ENCODE results near the gene ZBTB33. TPM values are rescaled to one million over a fixed set of nuclear protein-coding genes. Genes with fewer than 3 reads are reported as not detected.

ZBTB33 gene
- total and polyA plus RNA-seq, 2 experiments from 2014 or later: 3.9 to 14.0 TPM

DNA sequence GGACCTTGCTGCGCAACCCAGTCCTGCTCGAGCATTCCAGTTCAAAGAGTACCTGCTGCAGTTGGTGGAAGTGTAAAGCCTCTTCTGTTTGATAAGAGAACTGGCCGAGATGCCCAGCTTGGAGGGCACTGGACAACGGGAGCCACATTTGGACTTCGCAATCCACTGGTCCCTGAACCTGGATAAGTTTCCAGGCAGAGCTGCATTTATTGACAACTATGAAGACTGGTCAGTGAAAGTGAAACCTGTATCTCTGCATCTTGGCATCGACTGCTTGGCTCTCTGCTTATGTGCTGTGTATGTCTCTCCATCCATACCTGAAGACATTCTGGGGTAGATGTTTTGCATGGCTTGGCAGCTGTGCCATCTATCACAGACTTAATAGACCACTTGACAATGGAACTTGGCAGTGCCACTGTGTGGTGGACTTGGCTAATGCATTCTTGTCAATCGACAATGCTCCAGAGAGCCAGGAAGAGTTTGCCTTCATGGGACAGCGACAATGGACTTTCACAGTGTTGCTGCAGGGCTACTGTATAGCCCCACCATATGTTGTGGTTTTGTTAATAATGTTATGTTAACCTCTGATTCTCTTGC, 43.5 kb upstream of the ZBTB33 start (continued):
- TF ChIP-seq, protein P1, sequence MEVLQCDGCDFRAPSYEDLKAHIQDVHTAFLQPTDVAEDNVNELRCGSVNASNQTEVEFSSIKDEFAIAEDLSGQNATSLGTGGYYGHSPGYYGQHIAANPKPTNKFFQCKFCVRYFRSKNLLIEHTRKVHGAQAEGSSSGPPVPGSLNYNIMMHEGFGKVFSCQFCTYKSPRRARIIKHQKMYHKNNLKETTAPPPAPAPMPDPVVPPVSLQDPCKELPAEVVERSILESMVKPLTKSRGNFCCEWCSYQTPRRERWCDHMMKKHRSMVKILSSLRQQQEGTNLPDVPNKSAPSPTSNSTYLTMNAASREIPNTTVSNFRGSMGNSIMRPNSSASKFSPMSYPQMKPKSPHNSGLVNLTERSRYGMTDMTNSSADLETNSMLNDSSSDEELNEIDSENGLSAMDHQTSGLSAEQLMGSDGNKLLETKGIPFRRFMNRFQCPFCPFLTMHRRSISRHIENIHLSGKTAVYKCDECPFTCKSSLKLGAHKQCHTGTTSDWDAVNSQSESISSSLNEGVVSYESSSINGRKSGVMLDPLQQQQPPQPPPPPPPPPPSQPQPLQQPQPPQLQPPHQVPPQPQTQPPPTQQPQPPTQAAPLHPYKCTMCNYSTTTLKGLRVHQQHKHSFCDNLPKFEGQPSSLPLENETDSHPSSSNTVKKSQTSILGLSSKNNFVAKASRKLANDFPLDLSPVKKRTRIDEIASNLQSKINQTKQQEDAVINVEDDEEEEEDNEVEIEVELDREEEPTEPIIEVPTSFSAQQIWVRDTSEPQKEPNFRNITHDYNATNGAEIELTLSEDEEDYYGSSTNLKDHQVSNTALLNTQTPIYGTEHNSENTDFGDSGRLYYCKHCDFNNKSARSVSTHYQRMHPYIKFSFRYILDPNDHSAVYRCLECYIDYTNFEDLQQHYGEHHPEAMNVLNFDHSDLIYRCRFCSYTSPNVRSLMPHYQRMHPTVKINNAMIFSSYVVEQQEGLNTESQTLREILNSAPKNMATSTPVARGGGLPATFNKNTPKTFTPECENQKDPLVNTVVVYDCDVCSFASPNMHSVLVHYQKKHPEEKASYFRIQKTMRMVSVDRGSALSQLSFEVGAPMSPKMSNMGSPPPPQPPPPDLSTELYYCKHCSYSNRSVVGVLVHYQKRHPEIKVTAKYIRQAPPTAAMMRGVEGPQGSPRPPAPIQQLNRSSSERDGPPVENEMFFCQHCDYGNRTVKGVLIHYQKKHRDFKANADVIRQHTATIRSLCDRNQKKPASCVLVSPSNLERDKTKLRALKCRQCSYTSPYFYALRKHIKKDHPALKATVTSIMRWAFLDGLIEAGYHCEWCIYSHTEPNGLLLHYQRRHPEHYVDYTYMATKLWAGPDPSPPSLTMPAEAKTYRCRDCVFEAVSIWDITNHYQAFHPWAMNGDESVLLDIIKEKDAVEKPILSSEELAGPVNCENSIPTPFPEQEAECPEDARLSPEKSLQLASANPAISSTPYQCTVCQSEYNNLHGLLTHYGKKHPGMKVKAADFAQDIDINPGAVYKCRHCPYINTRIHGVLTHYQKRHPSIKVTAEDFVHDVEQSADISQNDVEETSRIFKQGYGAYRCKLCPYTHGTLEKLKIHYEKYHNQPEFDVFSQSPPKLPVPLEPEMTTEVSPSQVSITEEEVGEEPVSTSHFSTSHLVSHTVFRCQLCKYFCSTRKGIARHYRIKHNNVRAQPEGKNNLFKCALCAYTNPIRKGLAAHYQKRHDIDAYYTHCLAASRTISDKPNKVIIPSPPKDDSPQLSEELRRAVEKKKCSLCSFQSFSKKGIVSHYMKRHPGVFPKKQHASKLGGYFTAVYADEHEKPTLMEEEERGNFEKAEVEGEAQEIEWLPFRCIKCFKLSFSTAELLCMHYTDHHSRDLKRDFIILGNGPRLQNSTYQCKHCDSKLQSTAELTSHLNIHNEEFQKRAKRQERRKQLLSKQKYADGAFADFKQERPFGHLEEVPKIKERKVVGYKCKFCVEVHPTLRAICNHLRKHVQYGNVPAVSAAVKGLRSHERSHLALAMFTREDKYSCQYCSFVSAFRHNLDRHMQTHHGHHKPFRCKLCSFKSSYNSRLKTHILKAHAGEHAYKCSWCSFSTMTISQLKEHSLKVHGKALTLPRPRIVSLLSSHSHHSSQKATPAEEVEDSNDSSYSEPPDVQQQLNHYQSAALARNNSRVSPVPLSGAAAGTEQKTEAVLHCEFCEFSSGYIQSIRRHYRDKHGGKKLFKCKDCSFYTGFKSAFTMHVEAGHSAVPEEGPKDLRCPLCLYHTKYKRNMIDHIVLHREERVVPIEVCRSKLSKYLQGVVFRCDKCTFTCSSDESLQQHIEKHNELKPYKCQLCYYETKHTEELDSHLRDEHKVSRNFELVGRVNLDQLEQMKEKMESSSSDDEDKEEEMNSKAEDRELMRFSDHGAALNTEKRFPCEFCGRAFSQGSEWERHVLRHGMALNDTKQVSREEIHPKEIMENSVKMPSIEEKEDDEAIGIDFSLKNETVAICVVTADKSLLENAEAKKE (CRISPR knock-in tag; IDR thresholded peaks at IDR 0.05): no peak
- TF ChIP-seq STAT1 (IDR thresholded peaks at IDR 0.05; ENCODE audit: unreplicated experiment) (no peak), EZH2 (IDR thresholded peaks at IDR 0.05; ENCODE audit: low read depth, unreplicated experiment) (no peak), JUNB (IDR thresholded peaks at IDR 0.05; ENCODE audit: unreplicated experiment) (no peak)
- TF ChIP-seq, protein P2, sequence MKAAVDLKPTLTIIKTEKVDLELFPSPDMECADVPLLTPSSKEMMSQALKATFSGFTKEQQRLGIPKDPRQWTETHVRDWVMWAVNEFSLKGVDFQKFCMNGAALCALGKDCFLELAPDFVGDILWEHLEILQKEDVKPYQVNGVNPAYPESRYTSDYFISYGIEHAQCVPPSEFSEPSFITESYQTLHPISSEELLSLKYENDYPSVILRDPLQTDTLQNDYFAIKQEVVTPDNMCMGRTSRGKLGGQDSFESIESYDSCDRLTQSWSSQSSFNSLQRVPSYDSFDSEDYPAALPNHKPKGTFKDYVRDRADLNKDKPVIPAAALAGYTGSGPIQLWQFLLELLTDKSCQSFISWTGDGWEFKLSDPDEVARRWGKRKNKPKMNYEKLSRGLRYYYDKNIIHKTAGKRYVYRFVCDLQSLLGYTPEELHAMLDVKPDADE (IDR thresholded peaks at IDR 0.05): no peak
- TF ChIP-seq, protein P3, sequence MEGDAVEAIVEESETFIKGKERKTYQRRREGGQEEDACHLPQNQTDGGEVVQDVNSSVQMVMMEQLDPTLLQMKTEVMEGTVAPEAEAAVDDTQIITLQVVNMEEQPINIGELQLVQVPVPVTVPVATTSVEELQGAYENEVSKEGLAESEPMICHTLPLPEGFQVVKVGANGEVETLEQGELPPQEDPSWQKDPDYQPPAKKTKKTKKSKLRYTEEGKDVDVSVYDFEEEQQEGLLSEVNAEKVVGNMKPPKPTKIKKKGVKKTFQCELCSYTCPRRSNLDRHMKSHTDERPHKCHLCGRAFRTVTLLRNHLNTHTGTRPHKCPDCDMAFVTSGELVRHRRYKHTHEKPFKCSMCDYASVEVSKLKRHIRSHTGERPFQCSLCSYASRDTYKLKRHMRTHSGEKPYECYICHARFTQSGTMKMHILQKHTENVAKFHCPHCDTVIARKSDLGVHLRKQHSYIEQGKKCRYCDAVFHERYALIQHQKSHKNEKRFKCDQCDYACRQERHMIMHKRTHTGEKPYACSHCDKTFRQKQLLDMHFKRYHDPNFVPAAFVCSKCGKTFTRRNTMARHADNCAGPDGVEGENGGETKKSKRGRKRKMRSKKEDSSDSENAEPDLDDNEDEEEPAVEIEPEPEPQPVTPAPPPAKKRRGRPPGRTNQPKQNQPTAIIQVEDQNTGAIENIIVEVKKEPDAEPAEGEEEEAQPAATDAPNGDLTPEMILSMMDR (conservative IDR thresholded peaks at IDR 0.05; ENCODE audit: low read depth in 2 of 2): no peak
- TF ChIP-seq, protein P4, sequence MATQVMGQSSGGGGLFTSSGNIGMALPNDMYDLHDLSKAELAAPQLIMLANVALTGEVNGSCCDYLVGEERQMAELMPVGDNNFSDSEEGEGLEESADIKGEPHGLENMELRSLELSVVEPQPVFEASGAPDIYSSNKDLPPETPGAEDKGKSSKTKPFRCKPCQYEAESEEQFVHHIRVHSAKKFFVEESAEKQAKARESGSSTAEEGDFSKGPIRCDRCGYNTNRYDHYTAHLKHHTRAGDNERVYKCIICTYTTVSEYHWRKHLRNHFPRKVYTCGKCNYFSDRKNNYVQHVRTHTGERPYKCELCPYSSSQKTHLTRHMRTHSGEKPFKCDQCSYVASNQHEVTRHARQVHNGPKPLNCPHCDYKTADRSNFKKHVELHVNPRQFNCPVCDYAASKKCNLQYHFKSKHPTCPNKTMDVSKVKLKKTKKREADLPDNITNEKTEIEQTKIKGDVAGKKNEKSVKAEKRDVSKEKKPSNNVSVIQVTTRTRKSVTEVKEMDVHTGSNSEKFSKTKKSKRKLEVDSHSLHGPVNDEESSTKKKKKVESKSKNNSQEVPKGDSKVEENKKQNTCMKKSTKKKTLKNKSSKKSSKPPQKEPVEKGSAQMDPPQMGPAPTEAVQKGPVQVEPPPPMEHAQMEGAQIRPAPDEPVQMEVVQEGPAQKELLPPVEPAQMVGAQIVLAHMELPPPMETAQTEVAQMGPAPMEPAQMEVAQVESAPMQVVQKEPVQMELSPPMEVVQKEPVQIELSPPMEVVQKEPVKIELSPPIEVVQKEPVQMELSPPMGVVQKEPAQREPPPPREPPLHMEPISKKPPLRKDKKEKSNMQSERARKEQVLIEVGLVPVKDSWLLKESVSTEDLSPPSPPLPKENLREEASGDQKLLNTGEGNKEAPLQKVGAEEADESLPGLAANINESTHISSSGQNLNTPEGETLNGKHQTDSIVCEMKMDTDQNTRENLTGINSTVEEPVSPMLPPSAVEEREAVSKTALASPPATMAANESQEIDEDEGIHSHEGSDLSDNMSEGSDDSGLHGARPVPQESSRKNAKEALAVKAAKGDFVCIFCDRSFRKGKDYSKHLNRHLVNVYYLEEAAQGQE (IDR thresholded peaks at IDR 0.05; ENCODE audit: unreplicated experiment): no peak

All from GM23338 (cell line).